ENCODE measurements around the gene ABCB1. TPM values are rescaled to one million over a fixed set of nuclear protein-coding genes. Genes with fewer than 3 reads are reported as not detected.

ABCB1 gene
- total and polyA plus RNA-seq, 2 donors (not counting 3 experiments of a cell fraction or from before 2014, with no cell fraction given): 7.1 to 7.5 TPM

DNA sequence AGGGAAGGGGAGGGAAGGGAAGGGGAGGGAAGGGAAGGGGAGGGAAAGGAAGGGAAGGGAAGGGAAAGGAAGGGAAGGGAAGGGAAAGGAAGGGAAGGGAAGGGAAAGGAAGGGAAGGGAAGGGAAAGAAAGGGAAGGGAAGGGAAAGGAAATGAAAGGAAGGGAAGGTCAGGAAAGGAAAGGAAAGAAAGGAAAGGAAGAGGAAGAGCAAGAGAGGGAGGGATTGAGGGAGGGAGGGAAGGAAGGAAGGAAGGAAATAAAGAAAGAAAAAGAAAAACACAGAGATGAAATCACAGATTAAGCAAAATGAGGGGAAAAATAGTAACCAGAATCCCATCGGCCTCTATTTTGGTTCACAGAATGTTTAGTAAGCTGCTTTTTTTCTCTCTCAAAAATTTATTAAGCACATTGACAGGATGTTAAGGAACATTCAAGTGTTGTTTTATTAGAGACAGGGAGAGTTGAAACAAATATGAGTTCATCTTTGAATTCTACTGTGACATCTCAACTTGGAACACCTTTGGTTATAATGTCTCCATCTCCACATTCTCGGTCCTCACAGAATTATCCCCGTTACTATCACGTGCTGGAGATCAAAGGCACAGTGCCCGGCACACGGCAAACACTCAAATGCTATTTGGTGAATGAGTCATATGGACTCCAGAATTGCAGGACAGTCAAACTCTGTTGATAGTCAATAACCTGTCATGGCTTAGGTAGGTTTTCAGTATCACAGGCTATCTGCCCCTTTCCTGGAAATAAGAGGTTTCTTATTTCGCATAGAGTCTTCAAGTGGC is 52.4 kb downstream of the ABCB1 start:
- BruUV-seq (replicated peaks): no TSS peak
- H3K4me2 ChIP-seq (ENCODE audit: insufficient read depth, low read length): no peak overlapping the region
- no peaks in the 10 kb centered on the region for H3K36me3 ChIP-seq (ENCODE audit: control insufficient read depth in 2 of 2, extremely low read depth in 1 of 2, insufficient read depth in 2 of 2, low read length in 2 of 2)
- no peak overlapping the region for H2AFZ ChIP-seq (ENCODE audit: low read depth, low read length)
- no peaks in the 10 kb centered on the region for H3K27me3 ChIP-seq (ENCODE audit: control insufficient read depth in 2 of 2, insufficient read depth in 2 of 2, low read length in 2 of 2)
- no peaks in the 10 kb centered on the region for H3K4me1 ChIP-seq (ENCODE audit: control insufficient read depth, extremely low read depth, insufficient read depth, low read length)
- H3K4me3 ChIP-seq (replicated peaks in 1 of 3; ENCODE audit: insufficient read depth in 1 of 3, low read depth in 1 of 3, low read length in 3 of 3): no peak overlapping the region
- H3K9ac ChIP-seq (replicated peaks; ENCODE audit: extremely low read depth, insufficient read depth, low read length): no peak overlapping the region
- H3K9me3 ChIP-seq (replicated peaks; ENCODE audit: control insufficient read depth, insufficient read depth, low read length): no peaks in the 10 kb centered on the region
- DNase-seq (ENCODE audit: low read depth, low spot score): no peak
- TF ChIP-seq, protein P1, sequence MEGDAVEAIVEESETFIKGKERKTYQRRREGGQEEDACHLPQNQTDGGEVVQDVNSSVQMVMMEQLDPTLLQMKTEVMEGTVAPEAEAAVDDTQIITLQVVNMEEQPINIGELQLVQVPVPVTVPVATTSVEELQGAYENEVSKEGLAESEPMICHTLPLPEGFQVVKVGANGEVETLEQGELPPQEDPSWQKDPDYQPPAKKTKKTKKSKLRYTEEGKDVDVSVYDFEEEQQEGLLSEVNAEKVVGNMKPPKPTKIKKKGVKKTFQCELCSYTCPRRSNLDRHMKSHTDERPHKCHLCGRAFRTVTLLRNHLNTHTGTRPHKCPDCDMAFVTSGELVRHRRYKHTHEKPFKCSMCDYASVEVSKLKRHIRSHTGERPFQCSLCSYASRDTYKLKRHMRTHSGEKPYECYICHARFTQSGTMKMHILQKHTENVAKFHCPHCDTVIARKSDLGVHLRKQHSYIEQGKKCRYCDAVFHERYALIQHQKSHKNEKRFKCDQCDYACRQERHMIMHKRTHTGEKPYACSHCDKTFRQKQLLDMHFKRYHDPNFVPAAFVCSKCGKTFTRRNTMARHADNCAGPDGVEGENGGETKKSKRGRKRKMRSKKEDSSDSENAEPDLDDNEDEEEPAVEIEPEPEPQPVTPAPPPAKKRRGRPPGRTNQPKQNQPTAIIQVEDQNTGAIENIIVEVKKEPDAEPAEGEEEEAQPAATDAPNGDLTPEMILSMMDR (IDR thresholded peaks at IDR 0.05; ENCODE audit: extremely low read depth in 1 of 2, insufficient read depth in 1 of 2, low read depth in 1 of 2, low read length in 2 of 2): no peak
- TF ChIP-seq MYC (IDR thresholded peaks at IDR 0.05; ENCODE audit: low read depth, low read length) (no peak), POLR2AphosphoS5 (IDR thresholded peaks at IDR 0.05; ENCODE audit: insufficient read depth, low read depth, low read length) (no peak), FOS (IDR thresholded peaks at IDR 0.05; ENCODE audit: borderline replicate concordance, insufficient read depth, low read length) (no peak), GATA2 (IDR thresholded peaks at IDR 0.05; ENCODE audit: insufficient read depth, insufficient read length, low read depth, low read length) (no peak), EZH2 (IDR thresholded peaks at IDR 0.05; ENCODE audit: borderline replicate concordance, low read depth, low read length, severe bottlenecking) (no peak), MAX (IDR thresholded peaks at IDR 0.05; ENCODE audit: insufficient read depth, insufficient read length) (no peak), POLR2A (IDR thresholded peaks at IDR 0.05; ENCODE audit: low read depth, low read length) (no peak), JUN (IDR thresholded peaks at IDR 0.05; ENCODE audit: borderline replicate concordance, insufficient read depth, insufficient read length, low read depth) (no peak)
- no peak overlapping the region for H3K27ac ChIP-seq (ENCODE audit: insufficient read depth, low read depth, low read length)
- ChIA-PET CTCF (no interaction called here), POLR2A (no interaction called here)
- FAIRE-seq: no peak
- H4K20me1 ChIP-seq (replicated peaks; ENCODE audit: control insufficient read depth, extremely low read depth, insufficient read depth, low read length): no peaks in the 10 kb centered on the region
- intact Hi-C loops (cut with micrococcal nuclease): no loop called here
- no peaks in the 10 kb centered on the region for H3K79me2 ChIP-seq (ENCODE audit: control insufficient read depth, insufficient read depth, low read length)
- dilution Hi-C loops (cut with MboI; ENCODE audit: extremely low pct_ligation_motif_present, low sequenced_read_pairs): no loop called here
- no peaks in the 10 kb centered on the region for H3K9me1 ChIP-seq (replicated peaks; ENCODE audit: control insufficient read depth, extremely low read depth, insufficient read depth, low read length)
